Gastrocnemius medialis (tissue), 4 donors: ENCODE results near the gene FAM76A. TPM values are rescaled to one million over a fixed set of nuclear protein-coding genes. Genes with fewer than 3 reads are reported as not detected.

Experiments
- ATAC-seq, 2 donors: fragments of 150-250 bp; one replicate each; pipeline ENCODE4 v1.9.1; 2016
- DNase-seq, 2 donors: peaks; one replicate each; pipeline ENCODE4 v3.0.0-alpha.2; 2019
- H3K27ac ChIP-seq, 4 donors: fragments of 200-600 bp; sonication (generic); 1 replicate in 1 of 4; 2 replicates in 3 of 4; pipeline ENCODE4 v1.5.1; 2016 to 2018; ENCODE audit warnings: mild to moderate bottlenecking in 2 of 4, moderate library complexity in 1 of 4
- H3K27me3 ChIP-seq, 3 donors: fragments of 200-600 bp; sonication (generic) in 2 of 3; 1 replicate in 1 of 3; 2 replicates in 2 of 3; pipeline versions ENCODE4 v1.5.1 to v1.6.0; 2016 to 2019; ENCODE audit warnings: mild to moderate bottlenecking in 1 of 3, moderate library complexity in 1 of 3
- H3K36me3 ChIP-seq, 2 donors: fragments of 200-600 bp; sonication (generic) in 1 of 2; one replicate each; pipeline ENCODE4 v1.5.1; 2017 to 2018
- H3K4me1 ChIP-seq, 2 donors: fragments of 200-600 bp; sonication (generic) in 1 of 2; one replicate each; pipeline ENCODE4 v1.5.1; 2016 to 2017; ENCODE audit warnings: mild to moderate bottlenecking in 2 of 2
- H3K4me3 ChIP-seq, 4 donors: fragments of 200-600 bp; sonication (generic) in 3 of 4; 1 replicate in 1 of 4; 2 replicates in 3 of 4; pipeline ENCODE4 v1.5.1; 2016 to 2019; ENCODE audit warnings: mild to moderate bottlenecking in 2 of 4
- H3K9me3 ChIP-seq, 3 donors: fragments of 200-600 bp; sonication (generic) in 2 of 3; 1 replicate in 1 of 3; 2 replicates in 2 of 3; pipeline ENCODE4 v1.5.1; 2016 to 2019
- POLR2A ChIP-seq, 2 donors: fragments of 450-650 bp; IDR thresholded peaks; one replicate each; pipeline ENCODE4 v1.6.1; 2017; ENCODE audit warnings: antibody characterized with exemption in 2 of 2, mild to moderate bottlenecking in 2 of 2, moderate library complexity in 2 of 2
- in situ Hi-C, 4 donors: fragments of 200-750 bp; cut with MboI; loops; one replicate each; pipeline versions ENCODE4 v1.15.0 to v1.8.0; 2017; ENCODE audit warnings: low sequenced_read_pairs in 4 of 4
- intact Hi-C: fragments of 100-400 bp; cut with DNase I; formaldehyde crosslinking; loops from one replicate; pipeline ENCODE4 v1.15.1; 2023; ENCODE audit warnings: low total_unique reads
- total RNA-seq, 4 donors: library from RNA; depleted of rRNA; stranded (reverse); fragments of >200 nt; gene quantifications; one replicate each; pipeline versions ENCODE4 v1.1.0 to v1.2.3, GENCODE V29; 2016
- TF ChIP-seq, protein P1 (sequence below), 5 experiments: fragments of 450-650 bp in 3 of 5; fragments of 200-600 bp in 2 of 5; sonication (generic) in 2 of 5; IDR thresholded peaks in 4 of 5; conservative IDR thresholded peaks in 1 of 5; 1 replicate in 4 of 5; 2 replicates in 1 of 5; pipeline ENCODE4 v1.5.1; 2016 to 2019; ENCODE audit warnings: antibody characterized with exemption in 5 of 5, mild to moderate bottlenecking in 3 of 5, moderate library complexity in 3 of 5

The FAM76A gene
- total RNA-seq, 4 donors from 2014 or later = 9.4 to 20.0 (median 15.5) TPM

DNA sequence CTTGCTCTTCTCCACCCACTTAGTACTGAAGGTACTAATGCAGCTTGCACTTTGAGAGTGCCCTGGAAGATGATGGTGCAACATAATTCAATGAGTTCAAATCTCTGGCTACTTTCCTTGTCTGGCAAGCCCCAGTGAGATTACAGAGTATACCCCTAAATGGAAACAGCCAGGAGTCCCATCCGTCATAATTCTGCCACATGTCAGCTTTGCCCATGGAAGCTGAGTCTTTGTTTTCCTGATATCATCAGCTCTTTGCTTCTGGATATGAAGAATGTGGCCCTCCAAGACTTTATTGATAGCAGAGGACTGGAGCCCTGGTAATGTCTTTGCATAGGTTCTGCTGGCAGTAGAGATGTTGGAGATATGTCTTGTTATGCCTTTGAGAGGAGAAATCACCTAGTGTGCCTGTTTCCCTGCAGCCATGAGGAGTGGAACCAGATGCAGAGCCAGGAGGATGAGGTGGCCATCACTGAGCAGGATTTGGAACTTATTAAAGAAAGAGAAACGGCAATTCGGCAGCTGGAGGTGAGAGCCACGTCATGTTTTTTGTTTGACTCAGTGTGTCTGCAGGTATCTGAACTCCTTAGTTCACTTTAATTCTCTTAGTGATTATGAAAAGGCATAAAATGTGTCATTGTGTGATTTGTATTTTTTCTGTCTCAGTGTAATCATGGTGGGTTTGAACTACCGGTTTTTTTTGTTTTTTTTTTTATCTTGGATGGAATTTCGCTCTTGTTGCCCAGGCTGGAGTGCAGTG is 86.2 kb downstream of the FAM76A start:
- H3K4me1 ChIP-seq = no peaks in the 10 kb centered on the region
- intact Hi-C loops (no loop called here), in situ Hi-C loops (no loop called here)
- H3K27me3 ChIP-seq = no peaks in the 10 kb centered on the region
- TF ChIP-seq, protein P1, sequence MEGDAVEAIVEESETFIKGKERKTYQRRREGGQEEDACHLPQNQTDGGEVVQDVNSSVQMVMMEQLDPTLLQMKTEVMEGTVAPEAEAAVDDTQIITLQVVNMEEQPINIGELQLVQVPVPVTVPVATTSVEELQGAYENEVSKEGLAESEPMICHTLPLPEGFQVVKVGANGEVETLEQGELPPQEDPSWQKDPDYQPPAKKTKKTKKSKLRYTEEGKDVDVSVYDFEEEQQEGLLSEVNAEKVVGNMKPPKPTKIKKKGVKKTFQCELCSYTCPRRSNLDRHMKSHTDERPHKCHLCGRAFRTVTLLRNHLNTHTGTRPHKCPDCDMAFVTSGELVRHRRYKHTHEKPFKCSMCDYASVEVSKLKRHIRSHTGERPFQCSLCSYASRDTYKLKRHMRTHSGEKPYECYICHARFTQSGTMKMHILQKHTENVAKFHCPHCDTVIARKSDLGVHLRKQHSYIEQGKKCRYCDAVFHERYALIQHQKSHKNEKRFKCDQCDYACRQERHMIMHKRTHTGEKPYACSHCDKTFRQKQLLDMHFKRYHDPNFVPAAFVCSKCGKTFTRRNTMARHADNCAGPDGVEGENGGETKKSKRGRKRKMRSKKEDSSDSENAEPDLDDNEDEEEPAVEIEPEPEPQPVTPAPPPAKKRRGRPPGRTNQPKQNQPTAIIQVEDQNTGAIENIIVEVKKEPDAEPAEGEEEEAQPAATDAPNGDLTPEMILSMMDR (IDR thresholded peaks at IDR 0.05 in 4 of 5, conservative IDR thresholded peaks at IDR 0.05 in 1 of 5) = no peak
- TF ChIP-seq POLR2A (IDR thresholded peaks at IDR 0.05) = no peak
- no peaks in the 10 kb centered on the region for H3K9me3 ChIP-seq
- DNase-seq (no peak), ATAC-seq (no peak)
- H3K36me3 ChIP-seq = peaks cover 0 to 43% of the 10 kb centered on the region in 2 donors
- no peak overlapping the region for H3K4me3 ChIP-seq
- H3K27ac ChIP-seq = no peak overlapping the region

Other genes with a start within 250 kb of the FAM76A start
- gene WASF2, start 235.8 kb upstream of the FAM76A start, total RNA-seq = 10 to 100 TPM; 10.6 to 16.7 (median 13.3) TPM
- gene AHDC1, start 121.8 kb upstream of the FAM76A start, total RNA-seq = 10 to 100 TPM; 22.2 to 57.9 (median 35.2) TPM
- gene FGR, start 90.8 kb upstream of the FAM76A start, total RNA-seq = 1 to 10 TPM; 1.3 to 5.8 (median 4.7) TPM
- 10 to 100 TPM in 3 of 4 donors, 1 to 10 TPM in 1; 7.7 to 25.1 (median 14.5) TPM for gene IFI6, start 53.8 kb upstream of the FAM76A start, total RNA-seq
- gene STX12, start 47.3 kb downstream of the FAM76A start, total RNA-seq = 10 to 100 TPM; 19.2 to 71.6 (median 31.2) TPM
- gene PPP1R8, start 104.8 kb downstream of the FAM76A start, total RNA-seq = 10 to 100 TPM; 18.0 to 27.3 (median 25.0) TPM
- 10 to 100 TPM in 1 of 4 donors, 1 to 10 TPM in 3; 2.3 to 10.8 (median 7.6) TPM for gene THEMIS2, start 146.6 kb downstream of the FAM76A start, total RNA-seq
- 10 to 100 TPM; 46.3 to 66.4 (median 52.8) TPM for gene RPA2, start 188.6 kb downstream of the FAM76A start, total RNA-seq
- gene SMPDL3B, start 209.0 kb downstream of the FAM76A start, total RNA-seq = under 1 TPM in 1 of 4 donors, not detected in 3; 0.29 TPM
- 1 to 10 TPM; 3.8 to 7.4 (median 5.4) TPM for gene XKR8, start 234.0 kb downstream of the FAM76A start, total RNA-seq